HG02759 (cell line): ENCODE measurements around the gene CACNB2.
A peak's percentile ranks its signal among the peaks of the same experiment; 100 is the strongest.

Experiments
- ATAC-seq: cut with Tn5 transposase; IDR thresholded peaks from one replicate; pipeline ENCODE4 v1.9.1; 2021; ENCODE audit warnings: mild to moderate bottlenecking, moderate library complexity; ENCODE audit not compliant: unreplicated experiment

Gene CACNB2

GRCh38 chr10:18497806-18498369, 357.7 kb downstream of the CACNB2 start:
- no peak for ATAC-seq

DNA sequence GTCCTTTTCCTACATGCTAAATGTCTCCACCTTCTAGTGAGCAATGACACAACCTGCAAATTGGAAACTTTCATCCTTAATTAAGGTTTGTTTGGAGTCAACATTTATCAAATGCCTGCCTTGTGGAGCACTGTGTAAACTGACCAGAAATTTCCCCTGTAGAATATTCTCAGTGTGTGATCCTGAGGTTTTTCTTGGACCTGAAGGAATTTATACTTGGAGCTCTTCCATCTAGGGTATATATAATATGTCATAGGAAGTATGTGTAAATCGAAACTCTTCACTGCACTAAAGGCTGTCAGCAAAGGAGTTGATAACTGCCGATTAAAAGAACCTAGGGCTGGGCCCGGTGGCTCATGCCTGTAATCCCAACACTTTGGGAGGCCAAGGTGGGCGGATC, 358.8 kb downstream of the CACNB2 start:
- ATAC-seq: no peak

GRCh38 chr10:18500576-18500975, 360.4 kb downstream of the CACNB2 start:
- ATAC-seq: no peak

DNA sequence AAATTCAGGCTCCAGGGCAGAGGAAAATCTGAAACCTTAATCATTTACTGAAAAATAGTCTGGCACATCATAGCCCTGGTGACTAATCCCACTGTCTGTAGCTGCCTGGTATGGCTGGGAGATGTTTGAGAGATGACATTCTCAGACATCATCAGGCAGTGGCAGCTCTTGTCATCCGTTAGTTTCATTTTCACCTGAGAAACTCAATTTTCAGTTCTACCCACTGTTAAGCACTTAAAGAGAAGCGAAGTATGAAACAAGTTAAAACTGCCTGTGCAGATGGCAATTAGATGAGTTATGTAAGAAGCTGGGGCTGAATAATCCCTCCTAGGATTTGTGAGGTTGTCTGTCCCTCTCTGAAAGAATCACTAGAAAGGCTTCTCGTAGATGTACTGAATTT, 361.0 kb downstream of the CACNB2 start:
- ATAC-seq: peak; percentile 67

DNA sequence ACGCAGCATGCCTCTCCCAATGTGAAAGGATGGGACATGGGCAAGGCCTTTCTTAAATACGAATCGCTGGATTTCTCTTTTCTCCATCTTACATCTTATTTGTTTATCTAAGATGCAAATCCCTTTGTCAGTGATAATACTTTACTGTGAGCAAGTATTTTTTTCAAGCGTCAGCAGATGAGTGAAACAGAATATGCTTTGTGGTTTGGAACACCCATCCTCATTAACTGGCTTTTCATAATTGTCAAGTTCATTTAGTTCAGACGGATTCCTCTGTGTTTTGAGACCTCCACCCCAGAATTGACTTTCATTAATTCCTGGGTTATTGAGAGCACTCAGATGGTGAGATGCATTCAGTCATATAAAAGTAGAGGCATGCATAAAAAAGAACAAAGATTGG, 361.4 kb downstream of the CACNB2 start:
- ATAC-seq: no peak

- no peak for ATAC-seq
Measured at GRCh38 chr10:18504161-18504560, 363.9 kb downstream of the CACNB2 start.

DNA sequence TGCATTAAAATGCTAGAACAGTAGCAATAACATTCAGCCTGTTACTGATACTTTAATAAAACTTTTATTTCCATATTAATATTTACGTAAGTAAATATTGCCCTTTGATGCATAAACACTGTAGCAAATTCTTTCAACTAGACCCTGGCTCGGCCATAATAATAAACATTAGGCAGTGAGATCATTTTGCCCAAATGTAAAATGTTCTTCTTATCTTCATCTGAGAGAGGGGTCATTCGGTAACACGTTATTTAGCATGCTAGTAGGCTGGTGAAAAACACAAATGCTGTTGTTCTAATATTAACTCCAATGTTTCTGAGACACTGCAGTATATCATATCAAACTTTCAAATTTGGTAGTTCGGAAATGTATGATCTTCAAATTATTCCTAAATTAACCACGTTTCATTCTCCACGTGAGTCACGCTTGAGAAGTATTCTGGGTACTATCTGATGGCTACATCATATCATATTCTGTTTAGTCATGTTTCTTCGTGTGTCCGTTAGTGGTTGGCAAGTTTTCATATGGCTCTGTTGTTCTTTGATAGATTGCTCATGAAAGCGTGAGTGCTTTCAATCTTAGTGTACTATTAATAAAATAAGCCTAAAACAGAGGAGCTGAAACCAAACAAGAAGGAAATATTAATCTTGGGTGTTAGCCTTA, 365.4 kb downstream of the CACNB2 start:
- ATAC-seq: no peak

DNA sequence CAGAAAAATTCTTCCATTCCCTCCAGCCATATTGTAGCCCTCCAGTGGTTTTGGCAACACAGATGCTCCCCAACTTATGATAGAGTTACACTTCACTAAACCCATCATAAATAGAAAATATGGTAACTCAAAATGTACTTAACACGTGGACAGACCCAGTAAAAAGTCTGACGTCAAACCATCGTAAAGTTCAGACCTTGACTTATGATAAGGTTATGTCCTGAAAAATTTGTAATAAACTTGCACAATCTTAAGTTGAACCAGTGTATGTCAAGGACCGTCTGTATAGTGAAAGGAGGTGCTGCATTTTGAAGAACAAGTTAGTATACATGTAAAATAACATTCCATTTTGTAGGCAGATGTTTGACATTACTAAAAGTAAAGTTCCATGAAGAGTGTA, 368.4 kb downstream of the CACNB2 start:
- ATAC-seq: no peak

DNA sequence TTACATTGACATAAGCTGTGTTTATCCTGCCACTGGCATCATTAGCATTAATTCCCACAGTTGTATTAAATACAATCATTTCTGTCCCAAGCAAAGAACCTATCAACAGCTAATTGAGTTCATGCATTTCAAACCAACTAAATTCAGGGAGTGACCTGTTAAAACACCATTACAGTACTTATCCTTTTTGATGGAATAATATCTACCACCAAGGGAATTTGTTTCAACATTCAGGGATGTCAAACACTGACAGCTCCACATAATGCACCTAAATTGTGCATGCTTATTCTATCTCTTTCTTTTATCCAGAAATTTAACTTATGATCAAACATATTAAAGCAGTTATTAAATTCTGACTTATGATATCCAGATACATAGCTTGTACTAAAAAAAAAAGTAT, 374.3 kb downstream of the CACNB2 start:
- no peak for ATAC-seq

- ATAC-seq: no peak
Measured at GRCh38 chr10:18516851-18517250, 376.6 kb downstream of the CACNB2 start.

GRCh38 chr10:18523025-18523424, 382.8 kb downstream of the CACNB2 start:
- no peak for ATAC-seq

- ATAC-seq: no peak
Measured at GRCh38 chr10:18523858-18524257, 383.6 kb downstream of the CACNB2 start.

GRCh38 chr10:18527687-18528086, 387.5 kb downstream of the CACNB2 start:
- ATAC-seq: no peak

- no peak for ATAC-seq
Measured at GRCh38 chr10:18528292-18528691, 388.1 kb downstream of the CACNB2 start.

- no peak for ATAC-seq
Measured at GRCh38 chr10:18532881-18533535, 392.8 kb downstream of the CACNB2 start.

DNA sequence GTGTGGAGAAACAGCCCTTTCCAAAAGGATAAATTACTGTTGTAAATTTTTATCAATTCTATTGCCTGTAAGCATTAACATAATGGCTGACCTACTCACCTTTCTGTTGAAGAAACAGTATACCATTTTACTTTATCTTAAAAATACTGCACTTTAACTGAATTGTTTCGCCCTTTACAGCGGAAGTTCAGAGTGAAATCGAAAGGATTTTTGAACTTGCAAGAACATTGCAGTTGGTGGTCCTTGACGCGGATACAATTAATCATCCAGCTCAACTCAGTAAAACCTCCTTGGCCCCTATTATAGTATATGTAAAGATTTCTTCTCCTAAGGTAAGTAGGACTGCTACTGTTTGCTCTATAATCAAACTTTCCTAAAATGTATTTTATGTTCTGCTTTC, 393.7 kb downstream of the CACNB2 start:
- no peak for ATAC-seq

GRCh38 chr10:18539335-18539734, 399.1 kb downstream of the CACNB2 start:
- ATAC-seq: no peak

GRCh38 chr10:18540195-18540594, 400.0 kb downstream of the CACNB2 start:
- no peak for ATAC-seq

- no peak for ATAC-seq
Measured at GRCh38 chr10:18542832-18543231, 402.6 kb downstream of the CACNB2 start.

- no peak for ATAC-seq
Measured at GRCh38 chr10:18545621-18546305, 405.5 kb downstream of the CACNB2 start.

GRCh38 chr10:18549105-18549504, 408.9 kb downstream of the CACNB2 start:
- no peak for ATAC-seq

- ATAC-seq: no peak
Measured at GRCh38 chr10:18551473-18551872, 411.2 kb downstream of the CACNB2 start.
